Tibial nerve (tissue), 4 donors: ENCODE results near the gene COBLL1.

Experiments
- EP300 ChIP-seq, 2 donors: sonication (generic); formaldehyde crosslinking; IDR thresholded peaks; one replicate each; pipeline ENCODE4 v1.6.1; 2017; ENCODE audit warnings: antibody characterized with exemption in 2 of 2, mild to moderate bottlenecking in 1 of 2
- POLR2A ChIP-seq, 2 donors: fragments of 450-650 bp; IDR thresholded peaks; one replicate each; pipeline ENCODE4 v1.6.1; 2017; ENCODE audit warnings: antibody characterized with exemption in 2 of 2, mild to moderate bottlenecking in 2 of 2, moderate library complexity in 2 of 2
- TF ChIP-seq, protein P1 (sequence below), 5 experiments: fragments of 200-600 bp in 3 of 5; fragments of 450-650 bp in 2 of 5; sonication (generic) in 3 of 5; IDR thresholded peaks; one replicate each; pipeline ENCODE4 v1.5.1; 2016 to 2019; ENCODE audit warnings: antibody characterized with exemption in 5 of 5, mild to moderate bottlenecking in 3 of 5, moderate library complexity in 2 of 5

DNA sequence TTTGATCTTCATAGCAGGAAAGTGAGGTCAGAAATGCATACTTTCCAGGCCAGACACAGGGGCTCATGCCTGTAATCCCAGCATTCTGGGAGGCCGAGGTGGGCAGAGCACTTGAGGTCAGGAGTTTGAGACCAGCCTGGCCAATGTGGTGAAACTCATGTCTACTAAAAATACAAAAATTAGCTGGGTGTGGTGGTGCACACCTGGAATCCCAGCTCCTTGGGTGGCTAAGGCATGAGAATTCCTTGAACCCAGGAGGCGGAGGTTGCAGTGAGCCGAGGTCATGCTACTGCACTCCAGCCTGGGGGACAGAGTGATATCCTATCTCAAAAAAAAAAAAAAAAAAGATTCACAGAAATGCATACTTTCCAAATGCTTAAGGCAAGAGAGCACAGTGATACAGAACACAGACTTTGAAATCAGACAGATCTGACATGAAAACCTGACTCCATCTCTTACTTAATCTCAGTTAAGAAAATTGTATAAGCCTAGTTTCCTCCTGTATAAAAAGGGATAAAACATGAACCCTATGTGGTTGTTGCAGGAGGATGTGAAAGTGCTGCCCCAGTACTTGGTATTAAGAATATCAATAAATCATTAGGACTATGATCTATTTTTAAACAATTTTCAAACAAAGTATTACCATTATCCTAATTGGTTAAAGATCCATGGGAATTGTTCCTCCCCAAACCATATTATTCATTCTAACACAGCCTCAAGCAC, 26.4 kb downstream of the COBLL1 start:
- TF ChIP-seq, protein P1, sequence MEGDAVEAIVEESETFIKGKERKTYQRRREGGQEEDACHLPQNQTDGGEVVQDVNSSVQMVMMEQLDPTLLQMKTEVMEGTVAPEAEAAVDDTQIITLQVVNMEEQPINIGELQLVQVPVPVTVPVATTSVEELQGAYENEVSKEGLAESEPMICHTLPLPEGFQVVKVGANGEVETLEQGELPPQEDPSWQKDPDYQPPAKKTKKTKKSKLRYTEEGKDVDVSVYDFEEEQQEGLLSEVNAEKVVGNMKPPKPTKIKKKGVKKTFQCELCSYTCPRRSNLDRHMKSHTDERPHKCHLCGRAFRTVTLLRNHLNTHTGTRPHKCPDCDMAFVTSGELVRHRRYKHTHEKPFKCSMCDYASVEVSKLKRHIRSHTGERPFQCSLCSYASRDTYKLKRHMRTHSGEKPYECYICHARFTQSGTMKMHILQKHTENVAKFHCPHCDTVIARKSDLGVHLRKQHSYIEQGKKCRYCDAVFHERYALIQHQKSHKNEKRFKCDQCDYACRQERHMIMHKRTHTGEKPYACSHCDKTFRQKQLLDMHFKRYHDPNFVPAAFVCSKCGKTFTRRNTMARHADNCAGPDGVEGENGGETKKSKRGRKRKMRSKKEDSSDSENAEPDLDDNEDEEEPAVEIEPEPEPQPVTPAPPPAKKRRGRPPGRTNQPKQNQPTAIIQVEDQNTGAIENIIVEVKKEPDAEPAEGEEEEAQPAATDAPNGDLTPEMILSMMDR (IDR thresholded peaks at IDR 0.05), result no peak
- TF ChIP-seq POLR2A (IDR thresholded peaks at IDR 0.05) (no peak), EP300 (IDR thresholded peaks at IDR 0.05) (no peak)
